ENCODE results near the gene OR7A17. TPM values are rescaled to one million over a fixed set of nuclear protein-coding genes. Genes with fewer than 3 reads are reported as not detected.

The OR7A17 gene
- total and polyA plus RNA-seq, 2 of the 8 experiments (the other 6 are each of a cell fraction or from before 2014, with no cell fraction given), result not detected

DNA sequence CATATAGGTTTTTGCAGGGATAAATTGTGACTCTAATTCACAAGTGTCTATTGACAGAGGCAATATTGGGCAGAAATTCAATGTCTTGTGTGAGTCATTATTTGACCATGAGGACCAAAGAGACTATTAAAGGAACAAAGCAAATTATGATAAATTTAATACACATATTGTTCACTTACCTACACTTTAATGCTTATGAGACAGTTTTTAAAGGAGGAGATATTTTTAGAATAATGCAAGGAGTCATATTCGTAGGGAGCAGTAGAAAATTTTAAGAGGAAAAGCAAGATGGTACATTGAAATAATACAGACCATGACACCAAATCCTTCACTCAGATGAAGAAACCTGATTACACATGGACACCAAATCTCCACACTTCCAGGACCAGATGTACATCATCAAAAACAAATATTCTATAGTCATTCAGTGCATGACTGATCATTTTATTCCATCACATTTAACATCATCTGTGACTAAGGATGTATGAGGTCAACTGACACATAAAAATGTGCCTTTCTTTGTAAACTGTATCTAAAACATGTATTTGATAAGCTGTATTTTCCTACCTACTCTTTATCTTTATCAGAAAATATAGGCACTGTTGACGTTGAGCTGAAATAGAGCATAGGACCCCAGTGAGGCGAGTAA, 4.2 kb upstream of the OR7A17 start:
- Histone ChIP-seq H2AFZ (ENCODE audit: low read length) (no peak overlapping the region), H3K36me3 (ENCODE audit: control insufficient read depth in 2 of 4, insufficient read depth in 4 of 4, low read length in 3 of 4) (no peaks in the 10 kb centered on the region), H4K8ac (ENCODE audit: extremely low read depth, insufficient read depth, low read length) (no peak overlapping the region), H3K4ac (replicated peaks; ENCODE audit: insufficient read length, low read depth, low read length) (no peak overlapping the region), H3K14ac (ENCODE audit: insufficient read length) (no peak overlapping the region), H2AK5ac (ENCODE audit: low read depth, low read length) (no peak overlapping the region), H2BK5ac (ENCODE audit: low read depth, low read length) (no peak overlapping the region), H4K91ac (replicated peaks; ENCODE audit: insufficient read length, low read length) (no peak overlapping the region), H4K20me1 (replicated peaks in 1 of 2; ENCODE audit: control insufficient read depth in 1 of 2, insufficient read depth in 2 of 2, low read length in 2 of 2) (no peaks in the 10 kb centered on the region), H3K9ac (replicated peaks in 1 of 4; ENCODE audit: extremely low read depth in 1 of 4, low read depth in 3 of 4, low read length in 3 of 4) (no peak overlapping the region), H3K79me2 (ENCODE audit: control insufficient read depth in 1 of 2, insufficient read depth in 2 of 2, low read length in 2 of 2) (no peaks in the 10 kb centered on the region), H2BK120ac (replicated peaks; ENCODE audit: low read depth, low read length) (no peak overlapping the region), H3K4me1 (replicated peaks in 1 of 4; ENCODE audit: control insufficient read depth in 3 of 4, insufficient read depth in 4 of 4, low read length in 3 of 4) (no peaks in the 10 kb centered on the region), H3K9me3 (ENCODE audit: insufficient read depth in 2 of 2, low read depth in 1 of 2, low read length in 1 of 2) (peaks cover 38 to 42% of the 10 kb centered on the region in 2 experiments), H2BK20ac (ENCODE audit: low read length) (no peak overlapping the region), H3K79me1 (ENCODE audit: low read depth, low read length) (no peaks in the 10 kb centered on the region), H3K18ac (ENCODE audit: extremely low read depth, low read length) (no peak overlapping the region), H3K23ac (ENCODE audit: insufficient read length) (no peak overlapping the region), H3K4me3 (ENCODE audit: extremely low read depth in 1 of 4, insufficient read depth in 2 of 4, low read depth in 3 of 4, low read length in 4 of 4) (no peak overlapping the region), H3K4me2 (ENCODE audit: insufficient read depth in 1 of 2, low read depth in 2 of 2, low read length in 2 of 2) (no peak overlapping the region), H3K56ac (replicated peaks; ENCODE audit: insufficient read length, low read depth, low read length) (no peak overlapping the region), H2BK12ac (ENCODE audit: low read depth, low read length) (no peak overlapping the region), H3K27me3 (replicated peaks in 1 of 4; ENCODE audit: control insufficient read depth in 3 of 4, extremely low read depth in 1 of 4, insufficient read depth in 3 of 4, low read length in 3 of 4) (no peaks in the 10 kb centered on the region), H4K5ac (ENCODE audit: insufficient read length, low read depth, low read length) (no peak overlapping the region), H2BK15ac (ENCODE audit: low read length) (no peak overlapping the region), H3K27ac (ENCODE audit: low read depth, low read length) (no peak overlapping the region), H3K23me2 (ENCODE audit: low read depth, low read length) (no peaks in the 10 kb centered on the region)
- DNase-seq (ENCODE audit: low read depth in 1 of 2, low spot score in 2 of 2), result no peak
- ChIA-PET CTCF (ENCODE audit: partially characterized antibody) (interaction anchor here (1.5 kb wide), 1 partner anchor 104 kb away, joined by 5 read pairs; no protein-coding TSS in a partner anchor), POLR2A (ENCODE audit: partially characterized antibody) (no interaction called here)
- no peak for FAIRE-seq
- 87% methylated on average over 3 of the region's 3 CpGs; no CpG with 5 or more reads in 1 of the 2 experiments for WGBS, 2 experiments (ENCODE audit: extremely low coverage in 1 of 2, insufficient coverage in 1 of 2, insufficient read length in 1 of 2, insufficient replicate concordance in 2 of 2, low coverage in 1 of 2, low lambda C conversion rate in 2 of 2, missing lambda C conversion rate in 1 of 2)
- TF ChIP-seq SIN3A (conservative IDR thresholded peaks at IDR 0.05 in 1 of 2, IDR thresholded peaks at IDR 0.05 in 1 of 2; ENCODE audit: low read depth in 1 of 2, low read length in 2 of 2) (no peak), TBP (IDR thresholded peaks at IDR 0.05; ENCODE audit: low read depth, low read length) (no peak), HDAC6 (IDR thresholded peaks at IDR 0.05; ENCODE audit: low read depth, low read length) (no peak), SP1 (IDR thresholded peaks at IDR 0.05; ENCODE audit: low read depth, low read length) (no peak), YY1 (IDR thresholded peaks at IDR 0.05; ENCODE audit: low read depth, low read length) (no peak), CTBP2 (IDR thresholded peaks at IDR 0.05; ENCODE audit: borderline replicate concordance, insufficient read depth, insufficient read length, low read length) (no peak), SIRT6 (IDR thresholded peaks at IDR 0.05; ENCODE audit: low read length) (no peak), RAD21 (IDR thresholded peaks at IDR 0.05 in 1 of 2, conservative IDR thresholded peaks at IDR 0.05 in 1 of 2; ENCODE audit: low read depth in 2 of 2, low read length in 2 of 2) (no peak)
